ENCODE data around the gene NPAS4. TPM values are rescaled to one million over a fixed set of nuclear protein-coding genes. Genes with fewer than 3 reads are reported as not detected.

NPAS4 gene
- total and polyA plus RNA-seq, 9 of the 15 experiments (the other 6 are each of a cell fraction or from before 2014, with no cell fraction given) = not detected

GRCh38 chr11:66448523-66448922 is 27.7 kb downstream of the NPAS4 start:
- DNase-seq (ENCODE audit: extremely low read depth in 1 of 4, low spot score in 3 of 4) = no peak
- TF ChIP-seq STAG1 (CRISPR knock-in tag; IDR thresholded peaks at IDR 0.05; ENCODE audit: borderline replicate concordance) (no peak), SPI1 (IDR thresholded peaks at IDR 0.05; ENCODE audit: borderline replicate concordance, low read depth, low read length) (peak; percentile 58; the same call in 1 of the 2 replicates), DDX20 (tag; IDR thresholded peaks at IDR 0.05; ENCODE audit: low read depth) (no peak), POLR2G (IDR thresholded peaks at IDR 0.05; ENCODE audit: low read depth, low read length) (no peak), IFI16 (CRISPR knock-in tag; IDR thresholded peaks at IDR 0.05) (no peak), SNIP1 (IDR thresholded peaks at IDR 0.05; ENCODE audit: low read depth) (no peak)
- no TSS peak for BruUV-seq (replicated peaks)

DNA sequence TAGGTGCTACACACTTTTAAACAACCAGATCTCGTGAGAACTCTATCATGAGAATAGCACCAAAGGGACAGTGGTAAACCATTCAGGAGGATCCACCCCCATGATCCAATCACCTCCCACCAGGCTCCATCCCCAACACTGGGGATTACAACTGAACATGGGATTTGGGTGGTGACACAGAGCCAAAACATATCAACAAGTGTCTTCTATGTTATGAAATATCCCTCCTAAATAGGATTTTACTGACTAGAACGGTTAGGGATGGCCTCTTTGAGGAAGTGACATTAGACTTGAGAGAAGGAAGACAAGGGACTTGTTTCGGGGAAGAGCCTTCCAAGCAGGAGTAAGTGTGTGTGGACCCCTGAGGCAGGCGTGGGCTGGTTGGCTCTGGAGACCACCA is 29.7 kb downstream of the NPAS4 start:
- Histone ChIP-seq H3K9ac (ENCODE audit: insufficient read depth in 1 of 2, low read depth in 2 of 2, low read length in 2 of 2) (no peak overlapping the region), H3K9me3 (replicated peaks; ENCODE audit: control insufficient read depth, insufficient read depth, low read depth, low read length) (0 out of 2 replicates have a peak, but pooled peaks cover 4% of the 10 kb centered on the region), H2AFZ (ENCODE audit: low read depth, low read length) (no peak overlapping the region), H3K36me3 (ENCODE audit: control insufficient read depth, insufficient read depth, low read length) (no peaks in the 10 kb centered on the region), H3K9me1 (ENCODE audit: control insufficient read depth, insufficient read depth, low read length) (no peaks in the 10 kb centered on the region), H3K4me1 (replicated peaks in 1 of 2; ENCODE audit: control insufficient read depth in 2 of 2, insufficient read depth in 2 of 2, low read length in 2 of 2) (no peaks in the 10 kb centered on the region), H3K27ac (ENCODE audit: extremely low read depth, low read depth, low read length) (no peak overlapping the region), H3K79me2 (ENCODE audit: control insufficient read depth, insufficient read depth, low read length) (no peaks in the 10 kb centered on the region), H3K4me3 (no peak overlapping the region), H3K4me2 (ENCODE audit: insufficient read depth, low read length) (no peak overlapping the region), H3K27me3 (ENCODE audit: control insufficient read depth in 2 of 2, insufficient read depth in 2 of 2, low read length in 2 of 2) (peaks cover 13 to 34% of the 10 kb centered on the region in 2 experiments; a peak in 4 of 5 replicates), H4K20me1 (replicated peaks; ENCODE audit: control insufficient read depth, insufficient read depth, low read length) (no peaks in the 10 kb centered on the region)
- ATAC-seq (no peak), FAIRE-seq (no peak), DNase-seq (ENCODE audit: extremely low read depth in 1 of 4, low spot score in 3 of 4) (no peak)
- CTCF ChIA-PET (ENCODE audit: low intra/inter-chr PET ratio) = no interaction called here
- 2% methylated on average over 4 of the region's 4 CpGs for WGBS (ENCODE audit: insufficient coverage, low coverage, missing lambda C conversion rate)
- no TSS peak for BruUV-seq (replicated peaks)
- intact Hi-C loops (cut with micrococcal nuclease) = no loop called here
- POLR2A ChIA-PET = interaction anchor here (1.2 kb wide), 1 partner anchor 12 kb away, joined by 4 read pairs; the partner anchor contains the start of gene MRPL11
- in situ Hi-C loops (cut with MboI) = no loop called here

More at GRCh38 chr11:66448523-66448922, 27.7 kb downstream of the NPAS4 start:
- Histone ChIP-seq H2AFZ (ENCODE audit: low read depth, low read length) (no peak overlapping the region), H4K20me1 (replicated peaks; ENCODE audit: control insufficient read depth, insufficient read depth, low read length) (no peaks in the 10 kb centered on the region), H3K9me3 (replicated peaks; ENCODE audit: control insufficient read depth, insufficient read depth, low read depth, low read length) (0 out of 2 replicates have a peak, but pooled peaks cover 4% of the 10 kb centered on the region), H3K9ac (ENCODE audit: insufficient read depth in 1 of 2, low read depth in 2 of 2, low read length in 2 of 2) (no peak overlapping the region), H3K9me1 (ENCODE audit: control insufficient read depth, insufficient read depth, low read length) (no peaks in the 10 kb centered on the region), H3K36me3 (ENCODE audit: control insufficient read depth, insufficient read depth, low read length) (no peaks in the 10 kb centered on the region), H3K4me1 (replicated peaks in 1 of 2; ENCODE audit: control insufficient read depth in 2 of 2, insufficient read depth in 2 of 2, low read length in 2 of 2) (no peaks in the 10 kb centered on the region), H3K4me2 (ENCODE audit: insufficient read depth, low read length) (no peak overlapping the region), H3K79me2 (ENCODE audit: control insufficient read depth, insufficient read depth, low read length) (no peaks in the 10 kb centered on the region), H3K27ac (ENCODE audit: extremely low read depth, low read depth, low read length) (no peak overlapping the region), H3K27me3 (ENCODE audit: control insufficient read depth in 2 of 2, insufficient read depth in 2 of 2, low read length in 2 of 2) (peaks cover 13 to 23% of the 10 kb centered on the region in 2 experiments; a peak in 4 of 5 replicates), H3K4me3 (no peak overlapping the region)
- in situ Hi-C loops (cut with MboI) (no loop called here), intact Hi-C loops (cut with micrococcal nuclease) (no loop called here)
- ChIA-PET POLR2A (no interaction called here), CTCF (ENCODE audit: low intra/inter-chr PET ratio) (interaction anchor here (0.7 kb wide), 1 partner anchor 40 kb away, joined by 3 read pairs; no protein-coding TSS in a partner anchor)
- no peak for FAIRE-seq
- ATAC-seq = no peak
- WGBS (ENCODE audit: insufficient coverage, low coverage, missing lambda C conversion rate) = 1% methylated on average over 4 of the region's 4 CpGs
